HG02981 (cell line): ENCODE data around the gene AKR1D1.

Experiments
- ATAC-seq: cut with Tn5 transposase; IDR thresholded peaks from one replicate; pipeline ENCODE4 v1.9.1; 2021; ENCODE audit warnings: mild to moderate bottlenecking, moderate library complexity; ENCODE audit not compliant: unreplicated experiment

Gene AKR1D1

DNA sequence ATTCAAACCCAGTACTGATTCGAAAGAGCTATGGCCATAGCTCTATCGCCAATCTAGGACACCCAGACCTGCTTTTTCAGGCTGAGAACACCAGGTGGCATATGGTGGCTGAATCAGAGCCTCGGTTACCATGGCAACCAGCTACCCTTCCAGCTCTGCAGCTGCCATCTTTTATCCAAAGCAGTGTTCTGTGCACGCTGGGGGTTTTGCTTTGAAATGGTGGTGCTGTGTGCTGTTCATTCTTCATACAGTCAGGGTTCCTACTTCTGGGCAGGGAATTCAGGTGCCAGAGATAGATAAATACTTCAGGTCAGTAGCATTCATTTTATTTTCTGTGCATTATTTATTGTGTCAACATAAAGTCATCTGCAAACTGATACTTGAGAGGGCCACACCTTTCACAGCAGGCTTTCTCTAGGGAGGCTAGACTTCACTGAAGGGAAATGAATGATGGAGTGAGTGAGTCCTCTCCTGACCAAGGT lies 85.4 kb downstream of the AKR1D1 start:
- ATAC-seq = peak; percentile 99

DNA sequence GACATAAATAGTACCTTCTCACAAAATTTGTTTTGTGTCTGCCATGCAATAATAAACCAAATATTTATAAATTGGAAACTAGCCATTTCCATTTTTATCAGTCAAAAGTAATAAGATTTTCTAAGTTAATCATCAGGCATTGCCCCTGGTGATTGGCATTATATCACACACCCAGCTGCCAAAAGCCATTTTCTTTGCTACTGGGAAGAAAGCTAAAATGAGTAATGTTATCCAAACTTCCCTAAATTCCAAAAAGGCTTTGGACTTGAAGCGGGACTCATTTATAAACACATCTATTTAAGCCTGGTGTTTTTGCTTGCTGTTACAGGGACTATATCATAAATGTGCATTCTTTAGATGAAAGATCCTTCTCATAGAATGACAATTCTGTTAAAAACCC lies 86.0 kb downstream of the AKR1D1 start:
- no peak for ATAC-seq

DNA sequence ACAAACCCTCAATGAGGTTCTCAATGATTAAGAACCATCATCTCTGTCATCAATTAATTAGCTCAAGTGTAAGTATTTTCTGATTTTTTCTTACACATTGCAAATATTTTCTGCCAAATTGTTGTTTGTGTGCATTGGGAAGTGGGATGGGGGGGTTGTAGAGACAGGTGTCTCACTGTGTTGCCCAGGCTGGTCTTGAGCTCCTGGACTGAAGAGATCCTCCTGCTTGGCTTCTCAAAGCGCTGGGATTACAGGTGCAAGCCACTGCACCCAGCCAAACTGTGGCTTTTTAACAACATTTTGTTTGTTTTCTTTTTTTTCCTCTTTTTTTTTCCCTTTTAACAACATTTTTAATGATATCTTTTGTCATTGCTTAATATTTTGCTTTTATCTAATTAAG lies 87.5 kb downstream of the AKR1D1 start:
- ATAC-seq = no peak

DNA sequence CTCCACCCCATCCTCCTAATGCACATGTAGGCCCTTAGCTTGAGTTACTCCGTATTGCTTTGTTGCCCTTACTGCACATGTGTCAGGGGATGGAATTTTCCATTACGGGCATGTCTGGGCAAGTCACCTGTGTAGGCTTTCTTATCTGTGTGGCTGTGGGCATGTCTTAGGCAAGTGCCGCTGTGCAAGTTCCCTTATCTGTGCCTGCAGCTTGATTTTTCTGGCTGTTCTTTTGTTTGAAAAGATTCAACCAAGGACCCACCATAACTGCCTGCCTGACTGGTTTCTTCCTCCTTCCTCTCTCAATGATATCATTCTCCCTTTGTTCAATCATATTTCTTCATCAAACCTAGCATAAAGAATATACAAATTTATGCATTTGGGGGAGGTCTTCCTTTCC lies 88.5 kb downstream of the AKR1D1 start:
- no peak for ATAC-seq

DNA sequence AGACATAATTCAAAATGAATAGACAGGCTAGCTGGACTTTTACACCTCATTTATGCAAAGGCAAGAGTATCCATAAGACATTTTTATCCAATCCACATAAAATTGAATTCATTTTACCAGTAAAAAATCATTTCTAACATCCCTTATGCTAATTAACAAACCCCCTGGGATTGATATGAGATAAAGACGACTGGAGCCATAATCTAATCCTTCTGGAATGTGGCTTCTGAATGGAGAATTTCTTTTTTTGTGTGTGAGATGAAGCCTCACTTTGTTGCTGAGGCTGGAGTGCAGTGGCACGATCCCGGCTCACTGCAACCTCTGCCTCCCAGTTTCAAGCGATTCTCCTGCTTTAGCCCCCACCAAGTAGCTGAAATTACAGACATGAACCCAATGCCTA lies 90.4 kb downstream of the AKR1D1 start:
- no peak for ATAC-seq

DNA sequence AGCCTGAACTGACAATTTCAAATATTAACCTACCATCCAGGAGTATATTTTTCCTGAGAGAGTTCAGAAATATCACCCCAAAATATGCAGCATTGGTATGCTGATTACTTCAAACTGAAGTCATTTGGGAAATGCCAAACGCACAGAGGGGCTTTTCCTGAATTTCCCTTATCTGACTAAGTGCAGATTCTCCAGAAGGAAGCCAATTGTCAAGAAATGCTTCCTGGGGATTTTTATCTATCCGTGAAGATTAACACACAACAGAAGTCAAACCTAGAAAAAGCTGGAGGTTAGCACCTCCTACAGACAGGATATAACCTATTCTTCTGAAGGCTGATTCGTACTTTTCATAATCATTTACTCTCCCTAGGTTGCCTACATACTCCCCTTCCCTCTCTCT lies 91.0 kb downstream of the AKR1D1 start:
- no peak for ATAC-seq

DNA sequence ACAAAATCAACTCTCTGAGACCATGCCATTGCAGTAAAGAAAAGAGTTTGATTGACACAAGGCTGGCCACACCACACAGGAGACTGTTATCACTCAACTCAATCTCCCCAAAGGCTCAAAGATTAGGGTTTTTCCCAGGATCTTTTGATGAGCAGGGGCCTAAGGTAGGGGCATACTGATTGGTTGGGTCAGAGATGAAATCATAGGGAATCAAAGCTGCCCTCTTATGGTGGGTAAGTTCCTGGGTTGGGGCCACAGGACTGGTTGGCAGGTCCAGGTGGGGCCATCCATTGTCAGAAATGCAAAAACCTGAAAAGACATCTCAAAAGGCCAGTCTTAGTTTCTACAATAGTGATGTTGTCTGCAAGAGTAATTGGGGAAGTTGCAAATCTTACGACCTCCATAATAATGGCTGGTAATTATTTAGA lies 91.6 kb downstream of the AKR1D1 start:
- ATAC-seq = no peak
